ENCODE measurements around the gene THAP3.
"Not testable (repeated sequence)": the region's sequence is repeated elsewhere in the genome, so short reads cannot be mapped to it uniquely, and the experiment has no call there.

Gene THAP3

DNA sequence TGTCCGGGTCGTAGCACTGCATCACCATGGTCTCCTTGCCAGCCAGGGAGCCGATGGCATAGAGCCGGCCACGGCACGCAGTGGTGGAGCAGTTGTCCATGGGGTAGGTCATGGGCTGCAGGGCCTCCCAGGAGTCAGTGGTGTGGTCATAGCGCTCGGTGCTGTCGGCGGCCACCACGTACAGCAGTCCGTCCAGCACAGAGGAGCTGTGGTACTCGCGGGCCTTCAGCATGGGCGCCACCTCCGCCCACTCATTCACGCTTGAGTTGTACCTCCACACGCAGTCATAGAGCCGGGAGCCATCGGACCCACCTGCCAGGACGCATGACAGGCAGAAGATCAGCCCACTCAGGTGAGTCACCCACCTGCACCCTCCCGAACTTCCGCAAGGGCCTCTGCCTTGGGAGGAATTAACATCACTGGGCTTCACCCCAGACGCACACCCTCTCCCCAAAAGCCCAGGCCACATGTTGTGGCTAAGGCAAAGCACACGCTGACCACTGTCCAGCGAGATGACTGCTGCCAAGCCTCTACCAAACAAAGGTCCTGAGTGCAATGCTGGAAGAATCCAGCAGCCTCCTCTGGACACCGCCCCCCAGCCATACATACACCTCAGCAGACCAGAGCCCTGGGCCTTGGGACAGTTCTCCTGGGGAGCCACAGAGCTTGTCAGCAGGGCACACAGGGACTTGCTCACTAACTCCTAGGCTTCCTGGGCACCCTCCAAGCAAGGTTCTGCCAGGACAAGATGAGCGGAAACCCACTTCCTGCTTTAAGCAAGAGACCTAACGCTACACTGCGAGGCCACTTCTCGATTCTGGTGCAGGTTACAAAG is 25.3 kb upstream of the THAP3 start:
- Mint-ChIP-seq H3K36me3 (peaks cover 12% of the 10 kb centered on the region), H3K27me3 (no peaks in the 10 kb centered on the region), H3K4me3 (peak overlapping the region; percentile 100), H3K4me1 (peaks cover 57% of the 10 kb centered on the region), H3K27ac (peak overlapping the region; percentile 89), H3K9me3 (no peaks in the 10 kb centered on the region)

GRCh38 chr1:6599991-6600390 is 24.7 kb upstream of the THAP3 start:
- not testable (repeated sequence) for H3K9me3 Mint-ChIP-seq, H3K27me3 Mint-ChIP-seq
- Mint-ChIP-seq H3K4me1 (peaks cover 57% of the 10 kb centered on the region), H3K27ac (peak overlapping the region; percentile 99), H3K36me3 (peaks cover 12% of the 10 kb centered on the region), H3K4me3 (peak overlapping the region; percentile 100)

GRCh38 chr1:6600410-6601048 is 24.1 kb upstream of the THAP3 start:
- H3K36me3 Mint-ChIP-seq = peaks cover 12% of the 10 kb centered on the region
- no peaks in the 10 kb centered on the region for H3K9me3 Mint-ChIP-seq
- H3K4me1 Mint-ChIP-seq = peaks cover 51% of the 10 kb centered on the region
- H3K4me3 Mint-ChIP-seq = peak overlapping the region; percentile 100
- H3K27me3 Mint-ChIP-seq = no peaks in the 10 kb centered on the region
- H3K27ac Mint-ChIP-seq = peak overlapping the region; percentile 99

DNA sequence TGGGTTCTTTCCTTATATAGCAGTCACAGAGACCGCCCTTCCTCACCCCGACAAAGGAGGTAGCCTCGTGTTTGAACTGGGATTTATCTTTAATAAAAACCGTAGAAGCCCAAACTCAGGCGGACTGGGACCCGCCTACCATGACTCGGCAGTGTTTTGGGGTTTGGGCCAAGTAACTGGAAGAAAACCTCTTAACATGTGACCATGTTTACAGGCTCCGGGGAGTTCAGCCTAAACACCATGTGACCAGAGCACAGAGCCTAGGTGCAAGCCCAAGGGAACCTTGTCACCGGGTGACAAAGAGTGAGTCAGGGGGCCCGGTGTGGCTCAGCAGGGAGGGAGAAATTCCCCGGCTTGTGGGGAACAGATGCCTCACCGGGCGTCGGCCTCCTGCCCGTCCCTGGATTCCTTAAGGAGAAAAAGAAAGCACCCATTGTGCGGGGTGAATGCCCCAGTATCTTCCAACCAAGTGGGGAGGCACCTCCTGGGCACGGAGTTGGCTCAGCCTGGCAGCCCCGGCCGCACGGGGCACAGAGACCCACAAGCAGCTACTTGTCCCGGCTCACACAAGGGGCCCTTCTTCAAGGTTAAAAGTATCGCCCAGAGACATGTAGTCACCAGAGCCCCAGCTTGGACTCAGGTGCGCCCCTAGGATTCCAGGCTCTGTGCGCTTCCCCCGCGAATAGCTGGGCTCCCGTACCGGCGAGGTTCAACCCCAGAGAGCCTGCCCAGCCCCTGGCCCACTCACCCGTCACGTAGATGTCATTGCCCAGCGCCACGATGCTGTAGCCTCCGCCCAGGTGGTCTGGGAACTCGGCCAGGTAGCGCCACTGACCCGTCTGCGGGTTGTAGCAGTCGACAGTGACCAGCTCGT is 23.4 kb upstream of the THAP3 start:
- no peaks in the 10 kb centered on the region for H3K9me3 Mint-ChIP-seq
- peaks cover 44% of the 10 kb centered on the region for H3K4me1 Mint-ChIP-seq
- peak overlapping the region; percentile 100 for H3K4me3 Mint-ChIP-seq
- H3K36me3 Mint-ChIP-seq = peaks cover 12% of the 10 kb centered on the region
- no peaks in the 10 kb centered on the region for H3K27me3 Mint-ChIP-seq
- peak overlapping the region; percentile 99 for H3K27ac Mint-ChIP-seq

- Mint-ChIP-seq H3K27me3 (no peaks in the 10 kb centered on the region), H3K4me3 (peak overlapping the region; percentile 100), H3K9me3 (no peaks in the 10 kb centered on the region), H3K27ac (peak overlapping the region; percentile 99), H3K4me1 (peaks cover 36% of the 10 kb centered on the region), H3K36me3 (peaks cover 12% of the 10 kb centered on the region)
Measured at GRCh38 chr1:6601923-6602668, 22.6 kb upstream of the THAP3 start.

GRCh38 chr1:6602669-6603237 is 21.9 kb upstream of the THAP3 start, which contains the start of gene KLHL21:
Gene KLHL21, minus strand, starts transcription at chr1:6602869. Its CDS starts 52 bp downstream, at chr1:6602817.
- Mint-ChIP-seq H3K27me3 (no peaks in the 10 kb centered on the region), H3K4me3 (peak within 1 kb of the TSS; percentile 100)

GRCh38 chr1:6603238-6603914 is 21.3 kb upstream of the THAP3 start:
- peak overlapping the region; percentile 85 for H3K4me3 Mint-ChIP-seq
- peaks cover 28% of the 10 kb centered on the region for H3K4me1 Mint-ChIP-seq
- H3K27ac Mint-ChIP-seq = peak overlapping the region; percentile 93
- H3K27me3 Mint-ChIP-seq = no peaks in the 10 kb centered on the region
- no peaks in the 10 kb centered on the region for H3K9me3 Mint-ChIP-seq
- H3K36me3 Mint-ChIP-seq = peaks cover 12% of the 10 kb centered on the region

More at GRCh38 chr1:6602669-6603237, 21.9 kb upstream of the THAP3 start, which contains the start of gene KLHL21:
- H3K4me1 Mint-ChIP-seq = peaks cover 31% of the 10 kb centered on the region
- H3K27ac Mint-ChIP-seq = peak within 1 kb of the TSS; percentile 99
- H3K9me3 Mint-ChIP-seq = no peaks in the 10 kb centered on the region
- peaks cover 12% of the 10 kb centered on the region for H3K36me3 Mint-ChIP-seq

DNA sequence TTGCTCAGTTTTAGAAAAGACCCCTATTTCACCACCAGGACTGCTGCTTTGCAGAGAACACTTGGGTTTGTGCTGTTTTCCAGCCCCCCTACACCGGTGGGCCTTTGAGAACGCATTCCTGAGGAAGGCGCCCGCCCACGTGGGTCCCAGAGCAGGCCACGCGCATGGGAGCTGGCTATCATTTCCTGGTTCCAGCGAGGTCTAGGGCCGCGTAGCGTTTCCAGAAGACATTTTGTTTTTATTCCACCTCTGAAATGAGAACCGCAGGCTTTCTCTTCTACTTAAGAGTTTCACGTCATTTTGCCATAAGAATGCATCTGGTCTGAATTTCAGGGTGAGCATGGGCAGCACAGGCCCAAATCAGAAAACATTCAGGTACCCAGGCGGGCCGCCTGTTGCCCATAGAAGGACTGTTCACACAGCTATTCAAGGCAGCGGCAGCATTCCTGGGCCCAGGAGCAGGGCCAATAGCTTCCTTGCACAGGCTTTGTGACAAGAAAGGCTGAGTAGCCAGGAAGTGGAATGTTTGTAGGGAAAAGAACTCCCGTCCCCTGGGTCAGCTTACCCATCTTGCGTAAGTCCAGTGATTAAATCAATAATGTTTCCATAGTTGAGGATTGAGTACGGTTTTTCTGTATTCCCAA is 20.6 kb upstream of the THAP3 start:
- Mint-ChIP-seq H3K27ac (peak overlapping the region; percentile 93), H3K4me1 (peaks cover 22% of the 10 kb centered on the region), H3K9me3 (no peaks in the 10 kb centered on the region), H3K36me3 (peaks cover 12% of the 10 kb centered on the region), H3K4me3 (peak overlapping the region; percentile 85), H3K27me3 (no peaks in the 10 kb centered on the region)

DNA sequence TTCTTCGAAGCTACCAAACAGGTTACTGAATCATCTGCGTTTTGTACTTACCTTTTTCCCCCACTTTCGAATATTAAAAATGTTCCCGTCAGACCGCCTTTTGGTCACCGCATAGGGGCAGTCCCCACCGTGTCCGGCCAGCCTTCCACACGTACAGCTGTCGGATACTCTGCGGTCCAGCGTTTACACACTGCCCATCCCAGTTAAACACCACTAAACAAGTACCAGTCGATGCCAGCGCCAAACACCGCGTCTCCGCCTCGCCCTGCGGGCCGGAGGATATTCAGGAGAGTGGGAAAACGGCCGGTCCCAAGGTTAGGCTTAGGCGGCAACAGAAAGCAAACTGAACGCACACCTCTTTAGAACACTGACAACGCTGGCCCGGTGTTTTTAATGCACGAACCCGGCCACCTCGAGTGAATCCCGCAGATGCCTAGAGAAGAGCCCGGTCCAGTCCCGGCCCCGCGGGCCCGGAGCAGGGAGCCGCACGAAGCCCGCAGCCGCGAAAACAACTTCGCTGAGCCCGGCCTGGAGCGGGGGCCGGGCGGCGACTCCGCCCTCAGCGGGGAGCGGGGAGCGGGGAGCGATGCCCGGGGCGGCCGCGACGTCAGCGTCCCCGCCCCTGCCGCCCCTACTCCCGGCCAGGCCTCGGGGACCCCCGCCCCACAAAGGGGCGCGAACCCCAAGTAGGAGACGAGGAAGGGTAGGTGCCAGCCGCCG is 11.9 kb upstream of the THAP3 start:
- Mint-ChIP-seq H3K4me3 (peak overlapping the region; percentile 93), H3K27ac (peak overlapping the region; percentile 83), H3K4me1 (peaks cover 22% of the 10 kb centered on the region), H3K9me3 (no peaks in the 10 kb centered on the region), H3K36me3 (no peaks in the 10 kb centered on the region), H3K27me3 (no peaks in the 10 kb centered on the region)

- H3K4me1 Mint-ChIP-seq = peaks cover 22% of the 10 kb centered on the region
- H3K27ac Mint-ChIP-seq = peak within 1 kb of the TSS; percentile 83
- no peaks in the 10 kb centered on the region for H3K36me3 Mint-ChIP-seq
- H3K27me3 Mint-ChIP-seq = no peaks in the 10 kb centered on the region
- H3K9me3 Mint-ChIP-seq = no peaks in the 10 kb centered on the region
- H3K4me3 Mint-ChIP-seq = peak within 1 kb of the TSS; percentile 93
Measured at GRCh38 chr1:6613361-6614018, 11.2 kb upstream of the THAP3 start, which contains the start of gene PHF13. Gene PHF13, plus strand, starts transcription at chr1:6613731. Its CDS starts 336 bp downstream, at chr1:6614067.

DNA sequence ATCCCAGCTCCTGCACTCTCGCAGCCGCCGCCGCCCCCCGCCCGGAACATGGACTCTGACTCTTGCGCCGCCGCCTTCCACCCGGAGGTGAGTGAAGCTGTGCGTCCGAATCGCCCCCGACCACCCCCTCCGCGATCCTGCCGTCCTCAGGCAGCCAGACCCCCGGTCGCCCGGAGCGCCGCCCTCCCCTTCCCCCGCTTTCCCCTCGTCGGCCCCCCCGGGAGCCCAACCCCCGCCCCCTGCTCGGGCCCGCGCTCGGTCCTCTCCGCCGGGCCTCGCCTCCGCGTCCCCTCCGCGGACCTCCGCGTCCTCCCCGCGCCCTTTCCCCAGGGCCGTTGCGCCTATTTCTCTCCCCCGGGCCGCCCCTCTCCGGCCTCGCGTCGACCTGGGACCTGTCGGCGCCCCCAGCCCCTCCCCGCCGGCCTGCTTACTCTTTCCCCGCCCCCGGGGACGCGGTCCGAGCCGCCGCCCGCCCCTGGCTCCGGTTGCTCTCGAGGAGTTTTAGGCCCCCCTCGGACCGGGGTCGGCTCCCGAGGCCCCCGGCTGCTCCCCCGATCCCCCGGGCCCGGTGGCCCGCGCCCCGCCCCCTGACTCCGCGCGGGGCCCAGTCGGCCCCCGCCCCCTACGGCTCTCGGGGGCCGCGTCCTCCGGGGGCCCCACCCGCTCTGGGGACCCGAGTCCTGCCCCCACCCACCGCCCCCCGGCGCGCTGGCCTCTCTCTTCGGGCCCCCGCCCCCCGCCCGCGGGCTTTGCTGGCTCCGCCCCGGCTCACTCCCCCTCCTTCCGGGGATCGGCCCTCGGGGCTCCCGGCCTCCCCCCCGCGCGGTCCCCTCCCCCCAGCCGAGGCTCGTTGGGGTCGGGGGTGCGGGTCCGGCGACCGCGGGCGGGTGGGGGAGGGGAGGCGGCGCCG is 10.4 kb upstream of the THAP3 start:
- peaks cover 22% of the 10 kb centered on the region for H3K4me1 Mint-ChIP-seq
- no peaks in the 10 kb centered on the region for H3K27me3 Mint-ChIP-seq
- no peaks in the 10 kb centered on the region for H3K9me3 Mint-ChIP-seq
- H3K36me3 Mint-ChIP-seq = no peaks in the 10 kb centered on the region
- H3K27ac Mint-ChIP-seq = no peak overlapping the region
- peak overlapping the region; percentile 87 for H3K4me3 Mint-ChIP-seq

All from activated naive CD4-positive, alpha-beta T cell treated with anti-CD3 and anti-CD28 coated beads, Interleukin-2, amount 50 U/mL, for 24 hours (primary cell).